ENCODE results near the gene DPYD. TPM values are rescaled to one million over a fixed set of nuclear protein-coding genes. Genes with fewer than 3 reads are reported as not detected.

The DPYD gene
- total RNA-seq, 1 experiment from 2014 or later, result 12.8 TPM

DNA sequence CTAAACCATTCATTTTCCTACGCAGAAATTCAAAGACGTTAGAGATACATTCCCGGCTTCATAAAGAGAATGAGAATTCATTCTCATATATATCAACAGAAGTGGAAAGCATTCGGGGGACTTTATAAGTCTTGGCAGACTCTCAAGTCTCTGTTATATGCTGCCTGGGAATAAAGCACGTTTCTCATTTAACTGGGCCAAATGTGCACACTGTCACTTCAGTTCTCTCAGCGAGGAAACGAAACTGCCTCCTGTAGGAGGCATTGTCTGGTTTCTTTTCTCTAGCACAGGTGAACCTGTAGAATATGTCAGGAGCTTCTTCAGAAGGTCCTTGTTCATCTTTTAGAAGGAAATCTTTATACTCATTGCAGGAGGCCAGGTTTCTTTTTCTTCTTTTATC lies 831.7 kb downstream of the DPYD start:
- Histone ChIP-seq H3K9me2 (replicated peaks; ENCODE audit: low read length) (no peaks in the 10 kb centered on the region), H3K27ac (ENCODE audit: low read length) (no peak overlapping the region), H3K9me3 (ENCODE audit: low read length) (no peaks in the 10 kb centered on the region), H3K4me2 (ENCODE audit: low read length) (no peak overlapping the region), H4K20me1 (ENCODE audit: low read length) (no peaks in the 10 kb centered on the region), H3K27me3 (ENCODE audit: low read length) (no peaks in the 10 kb centered on the region), H3F3A (ENCODE audit: low read length, unreplicated experiment) (peaks cover 3% of the 10 kb centered on the region), H3K79me2 (ENCODE audit: low read length) (no peaks in the 10 kb centered on the region), H2AFZ (ENCODE audit: low read length) (no peak overlapping the region), H3K9ac (ENCODE audit: low read length) (no peak overlapping the region), H3K4me1 (ENCODE audit: insufficient read depth, low read length) (peaks cover 10% of the 10 kb centered on the region), H3K36me3 (ENCODE audit: low read depth, low read length) (no peaks in the 10 kb centered on the region), H3K4me3 (ENCODE audit: low read length) (no peak overlapping the region)
- BruUV-seq (replicated peaks), result no TSS peak
- ATAC-seq, result no peak
- TF ChIP-seq EZH2phosphoT487 (IDR thresholded peaks at IDR 0.05; ENCODE audit: borderline replicate concordance, low read length) (no peak), EZH2 (IDR thresholded peaks at IDR 0.05; ENCODE audit: low read length, unreplicated experiment) (no peak)
- TF ChIP-seq, protein P1, sequence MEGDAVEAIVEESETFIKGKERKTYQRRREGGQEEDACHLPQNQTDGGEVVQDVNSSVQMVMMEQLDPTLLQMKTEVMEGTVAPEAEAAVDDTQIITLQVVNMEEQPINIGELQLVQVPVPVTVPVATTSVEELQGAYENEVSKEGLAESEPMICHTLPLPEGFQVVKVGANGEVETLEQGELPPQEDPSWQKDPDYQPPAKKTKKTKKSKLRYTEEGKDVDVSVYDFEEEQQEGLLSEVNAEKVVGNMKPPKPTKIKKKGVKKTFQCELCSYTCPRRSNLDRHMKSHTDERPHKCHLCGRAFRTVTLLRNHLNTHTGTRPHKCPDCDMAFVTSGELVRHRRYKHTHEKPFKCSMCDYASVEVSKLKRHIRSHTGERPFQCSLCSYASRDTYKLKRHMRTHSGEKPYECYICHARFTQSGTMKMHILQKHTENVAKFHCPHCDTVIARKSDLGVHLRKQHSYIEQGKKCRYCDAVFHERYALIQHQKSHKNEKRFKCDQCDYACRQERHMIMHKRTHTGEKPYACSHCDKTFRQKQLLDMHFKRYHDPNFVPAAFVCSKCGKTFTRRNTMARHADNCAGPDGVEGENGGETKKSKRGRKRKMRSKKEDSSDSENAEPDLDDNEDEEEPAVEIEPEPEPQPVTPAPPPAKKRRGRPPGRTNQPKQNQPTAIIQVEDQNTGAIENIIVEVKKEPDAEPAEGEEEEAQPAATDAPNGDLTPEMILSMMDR (conservative IDR thresholded peaks at IDR 0.05; ENCODE audit: low read depth, low read length), result no peak
- intact Hi-C loops (cut with micrococcal nuclease), result no loop called here
- ChIA-PET CTCF (no interaction called here), POLR2A (ENCODE audit: unreplicated experiment) (no interaction called here)
- DNase-seq, result no peak

DNA sequence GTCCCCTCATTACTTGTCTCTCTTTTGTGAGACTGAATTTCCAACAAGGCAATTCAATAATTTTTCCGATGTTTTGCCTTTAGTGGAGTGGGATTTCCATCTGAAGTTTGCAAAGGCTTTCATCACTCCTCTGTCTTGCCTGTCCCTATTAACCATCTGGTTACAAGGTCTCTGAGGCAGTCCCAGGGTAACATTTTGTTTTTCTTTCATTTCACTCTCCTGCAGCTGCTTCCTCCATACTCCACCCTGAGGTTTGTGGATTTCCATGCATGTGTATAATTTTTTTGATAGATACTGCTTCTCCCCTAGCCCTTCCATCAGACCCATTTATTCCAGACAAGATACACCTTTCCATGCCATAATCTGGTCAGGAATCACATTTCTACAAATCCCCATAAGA lies 832.4 kb downstream of the DPYD start:
- Histone ChIP-seq H3F3A (ENCODE audit: low read length, unreplicated experiment) (peaks cover under 1% of the 10 kb centered on the region), H3K9ac (ENCODE audit: low read length) (no peak overlapping the region), H4K20me1 (ENCODE audit: low read length) (no peaks in the 10 kb centered on the region), H3K9me2 (replicated peaks; ENCODE audit: low read length) (no peaks in the 10 kb centered on the region), H3K27me3 (ENCODE audit: low read length) (no peaks in the 10 kb centered on the region), H3K9me3 (ENCODE audit: low read length) (no peaks in the 10 kb centered on the region), H3K4me2 (ENCODE audit: low read length) (no peak overlapping the region), H2AFZ (ENCODE audit: low read length) (no peak overlapping the region), H3K4me3 (ENCODE audit: low read length) (no peak overlapping the region), H3K27ac (ENCODE audit: low read length) (no peak overlapping the region), H3K36me3 (ENCODE audit: low read depth, low read length) (no peaks in the 10 kb centered on the region), H3K4me1 (ENCODE audit: insufficient read depth, low read length) (peaks cover 2% of the 10 kb centered on the region), H3K79me2 (ENCODE audit: low read length) (no peaks in the 10 kb centered on the region)
- no peak for DNase-seq
- intact Hi-C loops (cut with micrococcal nuclease), result no loop called here
- ChIA-PET CTCF (no interaction called here), POLR2A (ENCODE audit: unreplicated experiment) (no interaction called here)
- no peak for ATAC-seq
- TF ChIP-seq, protein P1 (conservative IDR thresholded peaks at IDR 0.05; ENCODE audit: low read depth, low read length), result no peak
- no peak for TF ChIP-seq EZH2 (IDR thresholded peaks at IDR 0.05; ENCODE audit: low read length, unreplicated experiment)
- BruUV-seq (replicated peaks), result no TSS peak

DNA sequence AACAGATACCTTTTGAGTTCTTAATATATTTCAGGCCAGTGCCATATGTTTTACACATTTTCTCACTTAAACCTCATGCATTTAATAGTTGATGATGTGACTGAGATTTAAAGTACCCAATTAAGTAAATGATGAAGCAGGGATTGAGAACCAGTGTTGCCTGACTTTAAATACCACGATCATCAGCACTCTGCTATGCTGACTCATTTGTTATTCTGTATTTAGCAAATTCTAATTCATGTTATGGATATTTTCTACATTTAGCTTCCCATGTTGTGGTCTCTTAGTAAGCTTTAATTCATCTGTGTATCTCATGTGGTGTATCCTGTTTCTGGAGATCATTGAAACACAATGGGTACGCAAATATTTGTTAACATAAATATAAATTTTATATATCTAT lies 836.3 kb downstream of the DPYD start:
- Histone ChIP-seq H4K20me1 (ENCODE audit: low read length) (no peaks in the 10 kb centered on the region), H3K79me2 (ENCODE audit: low read length) (no peaks in the 10 kb centered on the region), H3K27me3 (ENCODE audit: low read length) (no peaks in the 10 kb centered on the region), H3K4me1 (ENCODE audit: insufficient read depth, low read length) (no peaks in the 10 kb centered on the region), H3K4me2 (ENCODE audit: low read length) (no peak overlapping the region), H3F3A (ENCODE audit: low read length, unreplicated experiment) (no peaks in the 10 kb centered on the region), H3K9me3 (ENCODE audit: low read length) (no peaks in the 10 kb centered on the region), H3K9ac (ENCODE audit: low read length) (no peak overlapping the region), H2AFZ (ENCODE audit: low read length) (no peak overlapping the region), H3K36me3 (ENCODE audit: low read depth, low read length) (no peaks in the 10 kb centered on the region), H3K4me3 (ENCODE audit: low read length) (no peak overlapping the region), H3K9me2 (replicated peaks; ENCODE audit: low read length) (no peaks in the 10 kb centered on the region), H3K27ac (ENCODE audit: low read length) (no peak overlapping the region)
- intact Hi-C loops (cut with micrococcal nuclease), result no loop called here
- POLR2A ChIA-PET (ENCODE audit: unreplicated experiment), result no interaction called here
- no TSS peak for BruUV-seq (replicated peaks)
- DNase-seq (no peak), ATAC-seq (no peak)
- TF ChIP-seq, protein P1 (conservative IDR thresholded peaks at IDR 0.05; ENCODE audit: low read depth, low read length), result no peak
- TF ChIP-seq EZH2phosphoT487 (IDR thresholded peaks at IDR 0.05; ENCODE audit: borderline replicate concordance, low read length) (no peak), EZH2 (IDR thresholded peaks at IDR 0.05; ENCODE audit: low read length, unreplicated experiment) (no peak)
- CTCF ChIA-PET, result no interaction called here

All from PC-3 (cell line).